Liver (tissue), 3 donors: ENCODE results near the gene AUH.

Experiments
- CTCF ChIP-seq: fragments of 150-350 bp; IDR thresholded peaks from 2 replicates; pipeline ENCODE4 v1.5.1; 2017; ENCODE audit warnings: improper control_type of control experiment, low read depth, low read length; ENCODE audit not compliant: missing input control
- GABPA ChIP-seq, 2 donors: IDR thresholded peaks in 1 of 2; conservative IDR thresholded peaks in 1 of 2; 2 replicates each; pipeline ENCODE4 v1.6.1; 2016; ENCODE audit warnings: antibody characterized with exemption in 2 of 2, mild to moderate bottlenecking in 1 of 2, moderate library complexity in 1 of 2
- MAX ChIP-seq: IDR thresholded peaks from 2 replicates; pipeline ENCODE4 v1.6.1; 2016; ENCODE audit warnings: antibody characterized with exemption
- RXRA ChIP-seq, 2 donors: IDR thresholded peaks; 2 replicates each; pipeline ENCODE4 v1.6.1; 2017 to 2018; ENCODE audit warnings: antibody characterized with exemption in 2 of 2, mild to moderate bottlenecking in 1 of 2
- TAF1 ChIP-seq: conservative IDR thresholded peaks from 2 replicates; pipeline ENCODE4 v1.6.1; 2016; ENCODE audit warnings: antibody characterized with exemption, mild to moderate bottlenecking
- YY1 ChIP-seq: IDR thresholded peaks from 2 replicates; pipeline ENCODE4 v1.6.1; 2016; ENCODE audit warnings: antibody characterized with exemption, mild to moderate bottlenecking
- TF ChIP-seq, protein P1 (sequence below): IDR thresholded peaks from 2 replicates; pipeline ENCODE4 v1.6.1; 2016; ENCODE audit warnings: antibody characterized with exemption, mild to moderate bottlenecking
- donor health status: healthy.
- donor health status: healthy.

DNA sequence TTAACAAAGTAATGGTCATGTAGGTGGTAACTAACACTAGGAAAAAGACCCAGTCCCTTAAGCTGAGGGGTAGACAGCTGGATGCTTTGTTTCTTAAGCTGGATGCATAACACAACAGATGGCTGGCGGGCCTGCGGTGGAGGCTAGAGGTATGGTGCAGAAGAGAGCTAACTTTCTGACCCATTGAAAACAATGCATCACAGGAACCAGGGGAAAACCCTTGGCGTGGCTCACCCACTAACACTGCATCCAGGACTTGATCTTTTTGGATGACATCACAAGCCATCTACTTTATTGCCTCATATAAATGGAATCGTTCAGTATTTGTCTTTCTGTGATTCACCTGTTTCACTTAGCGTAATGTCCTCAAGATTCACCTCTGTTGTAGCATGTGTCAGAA, 138.7 kb downstream of the AUH start:
- TF ChIP-seq, protein P1, sequence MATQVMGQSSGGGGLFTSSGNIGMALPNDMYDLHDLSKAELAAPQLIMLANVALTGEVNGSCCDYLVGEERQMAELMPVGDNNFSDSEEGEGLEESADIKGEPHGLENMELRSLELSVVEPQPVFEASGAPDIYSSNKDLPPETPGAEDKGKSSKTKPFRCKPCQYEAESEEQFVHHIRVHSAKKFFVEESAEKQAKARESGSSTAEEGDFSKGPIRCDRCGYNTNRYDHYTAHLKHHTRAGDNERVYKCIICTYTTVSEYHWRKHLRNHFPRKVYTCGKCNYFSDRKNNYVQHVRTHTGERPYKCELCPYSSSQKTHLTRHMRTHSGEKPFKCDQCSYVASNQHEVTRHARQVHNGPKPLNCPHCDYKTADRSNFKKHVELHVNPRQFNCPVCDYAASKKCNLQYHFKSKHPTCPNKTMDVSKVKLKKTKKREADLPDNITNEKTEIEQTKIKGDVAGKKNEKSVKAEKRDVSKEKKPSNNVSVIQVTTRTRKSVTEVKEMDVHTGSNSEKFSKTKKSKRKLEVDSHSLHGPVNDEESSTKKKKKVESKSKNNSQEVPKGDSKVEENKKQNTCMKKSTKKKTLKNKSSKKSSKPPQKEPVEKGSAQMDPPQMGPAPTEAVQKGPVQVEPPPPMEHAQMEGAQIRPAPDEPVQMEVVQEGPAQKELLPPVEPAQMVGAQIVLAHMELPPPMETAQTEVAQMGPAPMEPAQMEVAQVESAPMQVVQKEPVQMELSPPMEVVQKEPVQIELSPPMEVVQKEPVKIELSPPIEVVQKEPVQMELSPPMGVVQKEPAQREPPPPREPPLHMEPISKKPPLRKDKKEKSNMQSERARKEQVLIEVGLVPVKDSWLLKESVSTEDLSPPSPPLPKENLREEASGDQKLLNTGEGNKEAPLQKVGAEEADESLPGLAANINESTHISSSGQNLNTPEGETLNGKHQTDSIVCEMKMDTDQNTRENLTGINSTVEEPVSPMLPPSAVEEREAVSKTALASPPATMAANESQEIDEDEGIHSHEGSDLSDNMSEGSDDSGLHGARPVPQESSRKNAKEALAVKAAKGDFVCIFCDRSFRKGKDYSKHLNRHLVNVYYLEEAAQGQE, result no peak
- TF ChIP-seq CTCF, result no peak
- no peak for TF ChIP-seq MAX
- TF ChIP-seq GABPA (IDR thresholded peaks at IDR 0.05 in 1 of 2, conservative IDR thresholded peaks at IDR 0.05 in 1 of 2), result no peak
- no peak for TF ChIP-seq TAF1
- no peak for TF ChIP-seq YY1
- TF ChIP-seq RXRA (IDR thresholded peaks at IDR 0.05), result no peak
